NCI-H2227 (cell line): ENCODE measurements around the gene GPR152.
"Not testable (repeated sequence)": the region's sequence is repeated elsewhere in the genome, so short reads cannot be mapped to it uniquely, and the experiment has no call there.

Experiments
- DNase-seq: peaks from one replicate; lab custom pipeline; 2025; ENCODE audit not compliant: unreplicated experiment; lab: John Stamatoyannopoulos, UW

The GPR152 gene

GRCh38 chr11:67489203-67489884, 36.8 kb upstream of the GPR152 start:
- DNase-seq: no peak

GRCh38 chr11:67486481-67487195, 34.1 kb upstream of the GPR152 start:
- no peak for DNase-seq

- DNase-seq: not testable (repeated sequence)
These were observed 33.4 kb upstream of the GPR152 start for GRCh38 chr11:67485873-67486361.

- DNase-seq: no peak
These were observed 32.4 kb upstream of the GPR152 start for GRCh38 chr11:67484847-67485311.

- no peak for DNase-seq
These were observed 31.5 kb upstream of the GPR152 start for GRCh38 chr11:67483831-67484665.

- DNase-seq: peak; percentile 99
These were observed 30.6 kb upstream of the GPR152 start, which contains the start of gene AIP for GRCh38 chr11:67482827-67483798. AIP (plus strand) TSS chr11:67483026; CDS start chr11:67483159, 133 bp downstream.

GRCh38 chr11:67482275-67482826, 29.8 kb upstream of the GPR152 start:
- no peak for DNase-seq

GRCh38 chr11:67477344-67478050, 25.0 kb upstream of the GPR152 start:
- DNase-seq: not testable (repeated sequence)

- not testable (repeated sequence) for DNase-seq
These were observed 24.2 kb upstream of the GPR152 start for GRCh38 chr11:67476692-67477091.

- DNase-seq: no peak
These were observed 20.4 kb upstream of the GPR152 start for GRCh38 chr11:67472882-67473281.

- DNase-seq: no peak
These were observed 17.9 kb upstream of the GPR152 start for GRCh38 chr11:67470337-67471002.

GRCh38 chr11:67469508-67469811, 16.9 kb upstream of the GPR152 start:
- no peak for DNase-seq

- DNase-seq: peak; percentile 95
These were observed 16.4 kb upstream of the GPR152 start, which contains the start of gene TMEM134 for GRCh38 chr11:67468759-67469507. TMEM134 (minus strand) TSS chr11:67469251; CDS start chr11:67469192, 59 bp downstream.

- DNase-seq: no peak
These were observed 15.9 kb upstream of the GPR152 start for GRCh38 chr11:67468456-67468758.

GRCh38 chr11:67468056-67468455, 15.5 kb upstream of the GPR152 start:
- no peak for DNase-seq

- DNase-seq: no peak
These were observed 14.6 kb upstream of the GPR152 start for GRCh38 chr11:67466962-67467771.

GRCh38 chr11:67466367-67466766, 13.8 kb upstream of the GPR152 start:
- DNase-seq: no peak
